Fibroblast of villous mesenchyme (primary cell): ENCODE data around the gene RIC8B. TPM values are rescaled to one million over a fixed set of nuclear protein-coding genes. Genes with fewer than 3 reads are reported as not detected.

Experiments
- DNase-seq: peaks from one replicate; pipeline ENCODE4 v3.0.0-alpha.2; 2010; ENCODE audit warnings: low read depth
- H3K4me3 ChIP-seq: 2 replicates; pipeline ENCODE4 v1.5.1; 2011; ENCODE audit warnings: low read depth, mild to moderate bottlenecking, low read length
- total RNA-seq: library from RNA; depleted of rRNA; stranded (reverse); fragments of >200 nt; gene quantifications from 2 replicates; pipeline ENCODE4 v1.2.3, GENCODE V29; 2012
- TF ChIP-seq, protein P1 (sequence below): IDR thresholded peaks from 2 replicates; pipeline ENCODE4 v1.5.1; 2012; ENCODE audit warnings: low read depth, mild to moderate bottlenecking, low read length; ENCODE audit not compliant: insufficient read depth

RIC8B gene
- total RNA-seq, 1 donor, result 15.1 TPM

DNA sequence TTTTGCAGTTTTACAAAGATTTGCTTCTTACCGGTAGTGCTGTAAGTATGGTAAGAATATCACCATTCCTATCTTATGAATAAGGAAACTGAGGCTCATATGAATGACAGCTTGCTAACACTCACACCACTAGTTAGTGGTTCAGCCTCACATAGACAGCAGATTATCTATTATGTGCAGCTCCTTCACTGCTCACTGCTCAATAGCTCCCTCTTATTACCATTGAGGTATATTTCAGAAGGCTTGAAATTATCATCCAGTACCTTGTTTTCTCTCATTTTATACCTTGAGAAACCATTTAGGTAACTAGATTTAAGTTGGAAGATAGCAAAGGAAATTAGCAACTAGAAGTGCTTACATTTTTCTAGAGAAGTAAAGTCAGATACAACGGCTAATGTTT lies 15.5 kb downstream of the RIC8B start:
- TF ChIP-seq, protein P1, sequence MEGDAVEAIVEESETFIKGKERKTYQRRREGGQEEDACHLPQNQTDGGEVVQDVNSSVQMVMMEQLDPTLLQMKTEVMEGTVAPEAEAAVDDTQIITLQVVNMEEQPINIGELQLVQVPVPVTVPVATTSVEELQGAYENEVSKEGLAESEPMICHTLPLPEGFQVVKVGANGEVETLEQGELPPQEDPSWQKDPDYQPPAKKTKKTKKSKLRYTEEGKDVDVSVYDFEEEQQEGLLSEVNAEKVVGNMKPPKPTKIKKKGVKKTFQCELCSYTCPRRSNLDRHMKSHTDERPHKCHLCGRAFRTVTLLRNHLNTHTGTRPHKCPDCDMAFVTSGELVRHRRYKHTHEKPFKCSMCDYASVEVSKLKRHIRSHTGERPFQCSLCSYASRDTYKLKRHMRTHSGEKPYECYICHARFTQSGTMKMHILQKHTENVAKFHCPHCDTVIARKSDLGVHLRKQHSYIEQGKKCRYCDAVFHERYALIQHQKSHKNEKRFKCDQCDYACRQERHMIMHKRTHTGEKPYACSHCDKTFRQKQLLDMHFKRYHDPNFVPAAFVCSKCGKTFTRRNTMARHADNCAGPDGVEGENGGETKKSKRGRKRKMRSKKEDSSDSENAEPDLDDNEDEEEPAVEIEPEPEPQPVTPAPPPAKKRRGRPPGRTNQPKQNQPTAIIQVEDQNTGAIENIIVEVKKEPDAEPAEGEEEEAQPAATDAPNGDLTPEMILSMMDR, result peak; percentile 26
- DNase-seq, result no peak
- H3K4me3 ChIP-seq, result no peak overlapping the region

DNA sequence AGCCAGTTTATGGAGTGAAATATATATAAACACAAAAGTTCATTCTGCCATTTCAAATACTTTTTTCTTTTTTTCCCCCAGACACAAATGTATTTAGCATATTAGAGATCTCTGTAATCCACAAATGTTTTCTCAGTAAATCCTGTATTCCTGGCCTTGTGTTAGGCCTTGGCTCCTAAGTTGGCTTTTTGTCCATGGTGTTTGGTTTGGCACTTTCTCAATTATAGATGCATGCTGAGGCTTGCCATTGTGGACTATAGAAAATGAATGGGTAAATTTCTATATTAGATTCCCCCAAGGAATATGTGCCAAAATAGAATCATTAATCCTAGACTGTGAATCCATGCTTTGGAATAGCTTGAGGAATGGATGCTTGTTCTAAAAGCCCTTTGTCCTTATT lies 17.0 kb downstream of the RIC8B start:
- TF ChIP-seq, protein P1, result no peak
- H3K4me3 ChIP-seq, result no peak overlapping the region
- no peak for DNase-seq

DNA sequence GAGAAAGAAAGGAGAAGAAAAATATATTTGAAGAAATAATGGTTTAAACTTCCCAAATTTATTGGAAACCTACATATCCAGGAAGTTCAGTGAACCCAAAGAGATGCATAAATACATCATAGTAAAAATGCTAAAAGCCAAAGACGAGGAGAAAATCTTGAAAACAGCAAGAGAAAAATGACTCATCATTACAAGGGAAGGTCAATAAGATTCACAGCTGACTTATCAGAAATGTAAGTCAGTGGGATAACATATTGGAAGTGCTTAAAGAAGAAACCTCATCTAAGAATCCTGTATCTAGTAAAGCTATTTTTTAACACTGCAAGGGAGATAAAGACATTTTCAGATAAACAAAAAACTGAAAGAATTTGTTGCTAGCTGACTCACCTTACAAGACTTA lies 19.9 kb downstream of the RIC8B start:
- peak; percentile 42 for DNase-seq
- no peak overlapping the region for H3K4me3 ChIP-seq
- TF ChIP-seq, protein P1, result no peak

DNA sequence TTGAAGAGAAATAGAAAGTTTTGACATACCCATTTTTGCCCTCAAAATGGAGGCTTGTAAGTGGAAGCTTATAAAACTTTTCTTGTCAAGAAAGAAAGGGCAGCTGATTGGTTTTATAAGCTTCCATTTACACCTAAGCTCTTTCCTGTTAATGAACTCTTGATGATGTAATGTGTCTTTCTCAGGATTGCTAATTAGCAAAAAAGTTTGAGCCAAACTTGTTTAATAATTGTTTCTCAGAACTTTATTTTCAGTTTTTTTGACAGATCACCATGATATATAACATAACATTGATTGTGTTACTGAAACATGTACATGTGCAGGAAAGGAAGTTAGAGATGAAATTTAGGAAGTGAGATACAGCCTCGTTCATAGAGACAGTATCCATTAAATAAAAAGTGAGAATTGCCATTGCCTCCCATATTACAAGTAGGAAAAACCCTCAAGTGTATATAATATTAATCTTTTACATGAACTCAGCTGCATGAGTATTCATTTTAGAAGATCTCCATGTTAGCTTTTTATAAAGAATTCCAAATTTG lies 26.8 kb downstream of the RIC8B start:
- DNase-seq, result no peak
- H3K4me3 ChIP-seq, result no peak overlapping the region
- TF ChIP-seq, protein P1, result no peak

DNA sequence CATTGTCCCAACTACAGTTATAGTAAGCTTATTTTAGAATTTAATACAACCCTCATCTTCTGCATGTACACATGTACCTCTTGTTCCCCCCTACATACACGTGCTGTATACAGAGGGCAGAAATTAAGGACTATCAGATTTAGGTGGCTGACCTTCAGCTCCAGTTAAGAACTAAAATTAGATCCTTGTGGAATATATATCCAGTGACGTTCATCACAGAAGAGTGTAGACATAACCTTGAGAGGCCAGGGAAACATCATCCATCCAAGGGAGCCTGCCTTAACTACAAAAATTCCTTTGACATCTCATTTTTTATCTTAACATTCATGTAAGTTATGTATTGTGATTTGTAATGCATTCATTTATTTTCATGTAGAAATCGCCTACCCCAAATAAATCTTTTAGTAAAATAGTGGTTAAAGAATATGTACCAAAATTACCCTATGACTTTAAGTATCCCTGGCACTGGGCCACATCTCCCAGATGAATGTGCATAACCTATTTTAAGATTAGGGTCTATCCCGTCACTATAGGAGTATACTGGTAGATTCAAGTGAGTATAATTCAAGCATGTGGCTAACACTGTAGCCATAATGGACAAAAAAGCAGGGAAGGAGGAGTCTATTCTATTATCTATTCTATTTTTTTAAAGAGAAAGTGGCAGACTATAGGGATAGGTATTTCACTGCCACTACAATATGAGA lies 27.5 kb downstream of the RIC8B start:
- DNase-seq, result no peak
- TF ChIP-seq, protein P1, result no peak
- H3K4me3 ChIP-seq, result no peak overlapping the region

DNA sequence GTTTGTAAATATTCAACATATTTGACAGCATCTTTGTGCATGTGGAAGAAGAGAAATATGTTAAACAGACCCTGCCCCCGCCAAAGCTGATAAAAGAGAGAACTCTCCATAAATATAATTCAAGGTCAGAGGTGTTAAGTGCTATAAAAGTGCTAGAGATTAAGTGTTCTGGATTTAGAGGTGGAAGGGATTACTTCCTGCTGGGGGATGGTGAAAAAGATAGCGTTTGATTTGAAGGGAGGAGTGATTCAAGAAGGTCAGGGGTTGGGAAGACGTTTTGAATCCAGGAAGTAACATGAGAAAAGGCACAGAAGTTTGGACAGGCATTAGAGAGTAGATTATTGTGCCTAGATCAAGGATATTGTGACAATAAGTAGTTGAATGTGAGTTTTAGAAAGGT lies 30.2 kb downstream of the RIC8B start:
- TF ChIP-seq, protein P1, result no peak
- no peak overlapping the region for H3K4me3 ChIP-seq
- peak; percentile 43 for DNase-seq
